ENCODE data around the gene MTM1. TPM values are rescaled to one million over a fixed set of nuclear protein-coding genes. Genes with fewer than 3 reads are reported as not detected.

The MTM1 gene
- total RNA-seq, 3 donors from 2014 or later, result 42.2 to 77.3 (median 56.9) TPM

DNA sequence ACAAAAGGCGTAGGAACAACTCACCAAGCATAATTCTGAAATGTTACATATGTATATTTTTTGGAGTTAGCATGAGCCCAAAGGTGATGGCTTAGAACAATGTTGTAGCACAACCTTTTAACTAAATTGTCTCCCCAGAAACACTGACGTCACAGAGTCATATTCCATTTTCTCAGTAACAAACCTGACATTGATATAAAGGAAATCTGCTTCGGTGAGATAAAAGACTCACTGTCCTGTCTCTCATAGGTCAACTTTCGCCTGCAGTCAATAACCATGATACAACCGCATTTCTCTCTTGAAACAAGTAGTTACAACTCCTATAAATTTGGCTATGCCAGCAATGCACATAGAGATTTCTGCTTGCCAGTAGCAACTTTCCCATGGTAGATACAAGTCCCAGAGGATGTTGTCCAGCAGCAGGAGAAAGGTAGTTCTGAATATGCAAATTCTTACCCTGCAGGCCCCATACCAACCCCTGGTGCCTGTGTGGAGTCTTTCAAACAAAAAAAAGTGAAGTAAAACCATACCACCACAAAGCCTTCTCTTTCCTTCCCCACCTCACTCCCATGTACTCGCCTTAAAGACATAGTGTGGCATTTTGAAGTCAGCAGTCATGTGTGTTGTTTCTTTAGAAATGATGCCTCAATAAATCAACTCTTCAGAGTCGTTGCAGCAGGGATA is 47.9 kb downstream of the MTM1 start:
- Histone ChIP-seq H3K4me3 (no peak overlapping the region), H3K9me3 (no peaks in the 10 kb centered on the region), H3K36me3 (ENCODE audit: low read depth) (no peaks in the 10 kb centered on the region), H3K4me1 (ENCODE audit: low read depth) (no peaks in the 10 kb centered on the region)
- TF ChIP-seq, protein P1, sequence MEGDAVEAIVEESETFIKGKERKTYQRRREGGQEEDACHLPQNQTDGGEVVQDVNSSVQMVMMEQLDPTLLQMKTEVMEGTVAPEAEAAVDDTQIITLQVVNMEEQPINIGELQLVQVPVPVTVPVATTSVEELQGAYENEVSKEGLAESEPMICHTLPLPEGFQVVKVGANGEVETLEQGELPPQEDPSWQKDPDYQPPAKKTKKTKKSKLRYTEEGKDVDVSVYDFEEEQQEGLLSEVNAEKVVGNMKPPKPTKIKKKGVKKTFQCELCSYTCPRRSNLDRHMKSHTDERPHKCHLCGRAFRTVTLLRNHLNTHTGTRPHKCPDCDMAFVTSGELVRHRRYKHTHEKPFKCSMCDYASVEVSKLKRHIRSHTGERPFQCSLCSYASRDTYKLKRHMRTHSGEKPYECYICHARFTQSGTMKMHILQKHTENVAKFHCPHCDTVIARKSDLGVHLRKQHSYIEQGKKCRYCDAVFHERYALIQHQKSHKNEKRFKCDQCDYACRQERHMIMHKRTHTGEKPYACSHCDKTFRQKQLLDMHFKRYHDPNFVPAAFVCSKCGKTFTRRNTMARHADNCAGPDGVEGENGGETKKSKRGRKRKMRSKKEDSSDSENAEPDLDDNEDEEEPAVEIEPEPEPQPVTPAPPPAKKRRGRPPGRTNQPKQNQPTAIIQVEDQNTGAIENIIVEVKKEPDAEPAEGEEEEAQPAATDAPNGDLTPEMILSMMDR (IDR thresholded peaks at IDR 0.05), result no peak
- DNase-seq, result no peak
- intact Hi-C loops (cut with DNase I, micrococcal nuclease), result no loop called here
- ATAC-seq, result no peak

DNA sequence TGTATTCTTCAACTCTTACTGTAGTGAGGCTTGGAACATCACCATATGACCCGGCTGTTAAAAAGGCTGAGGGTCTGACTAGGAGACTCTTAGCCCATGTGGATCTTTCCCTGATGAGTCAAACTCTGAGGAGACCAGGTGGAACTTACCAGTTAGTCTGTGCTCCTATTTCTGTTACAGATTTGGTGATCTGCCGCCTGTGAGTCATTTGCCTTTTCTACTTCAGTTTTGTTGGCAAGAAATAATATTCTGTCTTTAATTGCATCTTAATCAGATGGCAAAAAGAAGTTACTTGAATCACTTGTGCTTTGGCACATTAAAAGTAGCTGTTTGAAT is 48.4 kb downstream of the MTM1 start:
- DNase-seq (no peak), ATAC-seq (no peak)
- Histone ChIP-seq H3K4me3 (no peak overlapping the region), H3K4me1 (ENCODE audit: low read depth) (no peaks in the 10 kb centered on the region), H3K36me3 (ENCODE audit: low read depth) (no peaks in the 10 kb centered on the region), H3K9me3 (no peaks in the 10 kb centered on the region)
- intact Hi-C loops (cut with DNase I, micrococcal nuclease), result no loop called here
- TF ChIP-seq, protein P1 (IDR thresholded peaks at IDR 0.05), result no peak

DNA sequence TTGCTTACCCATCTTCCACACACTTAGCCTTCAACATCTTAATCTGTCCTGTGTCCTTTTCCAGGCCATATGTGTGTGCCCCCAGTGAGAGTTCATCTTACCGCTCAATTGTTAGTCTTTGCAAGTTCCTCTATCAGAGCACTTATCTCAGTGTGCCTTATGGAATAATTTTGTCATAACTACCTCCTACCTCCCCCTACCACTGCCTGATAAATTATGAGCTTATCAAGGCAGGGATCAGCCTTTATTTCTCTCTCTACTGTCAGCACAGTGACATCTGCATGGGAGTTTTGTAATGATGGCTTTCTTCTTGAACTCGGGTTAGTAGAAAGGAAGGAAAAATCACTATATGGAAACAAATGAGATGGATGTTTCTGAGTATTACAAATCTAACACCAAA is 53.2 kb downstream of the MTM1 start:
- TF ChIP-seq, protein P1 (IDR thresholded peaks at IDR 0.05), result no peak
- Histone ChIP-seq H3K9me3 (no peaks in the 10 kb centered on the region), H3K4me3 (no peak overlapping the region), H3K36me3 (ENCODE audit: low read depth) (no peaks in the 10 kb centered on the region), H3K4me1 (ENCODE audit: low read depth) (no peaks in the 10 kb centered on the region)
- no peak for DNase-seq
- no peak for ATAC-seq
- intact Hi-C loops (cut with DNase I, micrococcal nuclease), result no loop called here

DNA sequence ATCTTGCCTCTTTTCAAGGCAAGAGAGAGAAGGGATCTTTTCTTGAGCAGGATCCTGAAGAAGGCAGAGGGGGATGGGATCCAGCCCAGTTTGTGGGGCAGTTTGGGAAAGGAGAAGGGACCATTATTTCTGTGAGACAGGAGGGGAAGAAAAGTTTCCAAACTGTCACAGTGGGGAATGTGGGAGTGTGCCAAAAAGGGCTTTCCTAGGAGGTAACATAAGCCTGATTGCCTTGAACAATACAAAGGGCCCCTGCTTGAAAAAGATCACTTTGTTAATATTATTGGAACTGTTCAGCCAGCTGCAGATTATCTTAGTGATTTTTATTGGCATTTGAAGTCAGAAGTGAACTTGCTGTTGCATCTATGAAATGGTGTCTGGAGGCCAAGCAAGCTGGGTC is 55.2 kb downstream of the MTM1 start:
- Histone ChIP-seq H3K4me3 (no peak overlapping the region), H3K4me1 (ENCODE audit: low read depth) (no peaks in the 10 kb centered on the region), H3K9me3 (no peaks in the 10 kb centered on the region), H3K36me3 (ENCODE audit: low read depth) (no peaks in the 10 kb centered on the region)
- ATAC-seq (no peak), DNase-seq (no peak)
- intact Hi-C loops (cut with DNase I, micrococcal nuclease), result no loop called here
- TF ChIP-seq, protein P1 (IDR thresholded peaks at IDR 0.05), result no peak

DNA sequence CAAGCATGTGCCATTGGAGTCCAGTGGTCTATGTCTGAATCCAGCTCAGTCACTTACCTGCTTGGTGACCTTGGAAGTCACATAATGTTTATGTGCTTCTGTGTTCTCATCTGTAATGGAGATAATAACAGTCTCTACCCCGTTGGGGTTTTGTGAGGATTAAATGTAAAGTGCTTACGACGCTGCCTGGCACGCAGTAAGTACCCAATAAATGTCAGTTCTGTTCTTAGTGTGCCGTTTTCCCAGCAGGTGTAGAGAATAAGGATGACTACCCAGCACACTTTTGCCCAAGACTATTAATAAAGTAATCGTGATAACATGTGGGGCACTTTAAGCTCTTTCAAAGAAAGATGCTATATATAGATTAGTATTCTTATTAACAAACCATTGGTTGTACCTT is 56.7 kb downstream of the MTM1 start:
- intact Hi-C loops (cut with DNase I, micrococcal nuclease), result no loop called here
- no peaks in the 10 kb centered on the region for H3K4me1 ChIP-seq (ENCODE audit: low read depth)
- H3K36me3 ChIP-seq (ENCODE audit: low read depth), result no peaks in the 10 kb centered on the region
- TF ChIP-seq, protein P1 (IDR thresholded peaks at IDR 0.05), result no peak
- no peak overlapping the region for H3K4me3 ChIP-seq
- no peaks in the 10 kb centered on the region for H3K9me3 ChIP-seq
- no peak for DNase-seq
- ATAC-seq, result no peak

DNA sequence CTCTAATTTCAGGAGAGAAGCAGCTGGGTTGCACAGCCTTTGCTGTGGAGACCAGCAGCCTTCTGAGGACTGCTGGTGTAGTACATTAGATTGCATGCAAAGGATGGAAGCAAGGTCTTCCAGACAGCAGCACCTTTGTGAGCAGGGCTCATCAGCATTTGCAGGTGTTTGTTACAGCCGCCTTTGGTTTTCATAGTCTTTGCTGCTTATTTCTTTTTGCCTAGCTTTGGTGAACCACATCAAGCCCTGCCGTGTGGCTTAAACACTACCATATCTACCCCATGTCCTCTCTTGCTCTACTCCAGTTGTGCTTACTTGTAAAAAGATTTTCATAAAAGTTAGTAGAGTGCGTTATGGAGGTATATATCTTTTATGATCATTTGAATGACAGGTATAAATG is 57.5 kb downstream of the MTM1 start:
- DNase-seq (no peak), ATAC-seq (no peak)
- intact Hi-C loops (cut with DNase I, micrococcal nuclease), result no loop called here
- no peaks in the 10 kb centered on the region for H3K9me3 ChIP-seq
- TF ChIP-seq, protein P1 (IDR thresholded peaks at IDR 0.05), result no peak
- H3K4me3 ChIP-seq, result no peak overlapping the region
- H3K4me1 ChIP-seq (ENCODE audit: low read depth), result no peaks in the 10 kb centered on the region
- no peaks in the 10 kb centered on the region for H3K36me3 ChIP-seq (ENCODE audit: low read depth)

Data from mucosa of descending colon (tissue), 3 donors.